Measurements from ENCODE around the gene FGF9.

Gene FGF9

DNA sequence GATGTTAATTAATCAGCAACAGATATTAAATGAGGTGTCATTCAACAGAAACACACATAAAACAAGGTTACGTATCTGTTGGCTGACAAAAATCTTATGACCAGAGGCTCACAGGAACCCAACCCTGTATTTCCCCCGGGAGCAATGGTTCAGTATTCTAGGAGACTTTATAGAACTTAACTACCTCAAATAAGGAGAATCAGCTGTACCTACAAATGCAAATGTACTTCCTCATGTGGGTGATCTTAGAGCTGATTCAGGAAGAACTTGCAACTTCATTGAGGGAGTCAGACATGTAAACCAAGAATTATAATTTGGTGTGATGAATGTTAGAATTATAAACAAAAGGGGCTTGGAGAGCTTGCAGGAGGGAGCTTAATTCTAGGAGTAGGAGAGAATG lies 20.1 kb downstream of the FGF9 start:
- Histone ChIP-seq H3K4me3 (ENCODE audit: low read depth, low read length) (no peak overlapping the region), H3K9ac (ENCODE audit: low read depth, low read length) (no peak overlapping the region), H3K9me3 (ENCODE audit: control insufficient read depth, insufficient read depth, low read length) (no peaks in the 10 kb centered on the region), H3K27me3 (ENCODE audit: control insufficient read depth, insufficient read depth, low read length) (no peaks in the 10 kb centered on the region), H3K27ac (ENCODE audit: low read depth, low read length) (no peak overlapping the region), H3K4me1 (ENCODE audit: control insufficient read depth, insufficient read depth, low read length) (no peaks in the 10 kb centered on the region), H3K36me3 (ENCODE audit: control insufficient read depth, insufficient read depth, low read length) (no peaks in the 10 kb centered on the region)

DNA sequence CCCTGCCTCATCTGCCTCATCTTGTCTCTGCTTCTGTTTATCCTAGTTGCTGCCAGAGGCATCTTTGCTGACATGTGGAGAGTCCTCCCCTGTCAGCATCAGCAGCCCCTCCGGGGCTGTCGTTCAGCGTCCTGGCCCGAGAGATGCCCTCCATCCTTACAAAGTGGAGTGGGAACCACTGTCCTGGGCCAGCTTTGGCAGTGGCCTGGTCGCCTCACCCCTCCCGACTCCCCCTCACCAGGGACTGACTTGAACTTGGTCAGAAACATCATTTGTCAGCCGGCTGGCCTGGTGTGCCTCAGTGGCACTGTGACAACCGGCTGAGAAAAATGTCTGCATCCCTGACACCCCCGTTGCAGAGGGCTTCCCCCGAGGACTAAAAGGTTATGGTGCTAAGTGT lies 20.6 kb downstream of the FGF9 start:
- Histone ChIP-seq H3K27ac (ENCODE audit: low read depth, low read length) (no peak overlapping the region), H3K4me3 (ENCODE audit: low read depth, low read length) (no peak overlapping the region), H3K27me3 (ENCODE audit: control insufficient read depth, insufficient read depth, low read length) (no peaks in the 10 kb centered on the region), H3K4me1 (ENCODE audit: control insufficient read depth, insufficient read depth, low read length) (no peaks in the 10 kb centered on the region), H3K36me3 (ENCODE audit: control insufficient read depth, insufficient read depth, low read length) (no peaks in the 10 kb centered on the region), H3K9me3 (ENCODE audit: control insufficient read depth, insufficient read depth, low read length) (no peaks in the 10 kb centered on the region), H3K9ac (ENCODE audit: low read depth, low read length) (no peak overlapping the region)

DNA sequence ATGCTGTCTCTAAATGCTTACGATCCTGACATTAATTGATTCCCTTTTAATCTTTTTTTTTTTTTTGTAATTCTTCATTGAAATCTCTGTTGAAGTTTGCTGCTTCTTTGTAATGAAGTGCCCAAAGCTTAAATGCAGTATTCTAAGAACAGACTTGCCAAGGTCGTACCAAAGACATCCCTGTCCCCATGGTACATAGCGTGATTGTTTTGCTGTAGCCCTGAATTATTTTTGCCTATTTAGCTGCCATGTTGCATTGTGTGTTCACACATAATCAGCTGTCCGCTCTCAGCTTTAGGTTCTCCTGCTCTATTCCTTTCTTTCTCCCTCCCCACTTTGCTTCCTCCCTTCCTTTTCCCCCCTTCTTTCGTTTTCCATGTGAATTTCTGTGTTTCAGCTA lies 21.1 kb downstream of the FGF9 start:
- no peak overlapping the region for H3K9ac ChIP-seq (ENCODE audit: low read depth, low read length)
- H3K4me1 ChIP-seq (ENCODE audit: control insufficient read depth, insufficient read depth, low read length): no peaks in the 10 kb centered on the region
- H3K4me3 ChIP-seq (ENCODE audit: low read depth, low read length): no peak overlapping the region
- no peaks in the 10 kb centered on the region for H3K36me3 ChIP-seq (ENCODE audit: control insufficient read depth, insufficient read depth, low read length)
- no peaks in the 10 kb centered on the region for H3K9me3 ChIP-seq (ENCODE audit: control insufficient read depth, insufficient read depth, low read length)
- H3K27me3 ChIP-seq (ENCODE audit: control insufficient read depth, insufficient read depth, low read length): no peaks in the 10 kb centered on the region
- H3K27ac ChIP-seq (ENCODE audit: low read depth, low read length): no peak overlapping the region

DNA sequence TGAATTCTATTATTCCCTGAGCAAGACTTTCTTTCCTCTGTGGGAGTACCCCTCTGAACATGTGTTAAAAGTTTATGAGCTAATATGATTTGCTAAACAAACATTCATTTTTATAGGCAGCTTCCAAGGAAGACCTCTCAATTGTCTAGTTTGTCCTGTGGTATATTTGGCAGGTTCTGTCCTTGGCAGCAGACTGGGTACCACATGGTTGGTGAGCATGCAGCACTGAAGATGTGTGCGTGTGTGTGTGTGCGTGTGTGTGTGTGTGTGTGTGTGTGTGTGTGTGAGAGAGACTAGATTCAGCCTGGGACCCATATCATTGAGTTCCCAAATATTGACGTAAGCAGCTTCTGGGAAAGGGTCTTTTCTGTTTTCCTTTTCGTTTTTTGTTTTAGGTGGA lies 24.0 kb downstream of the FGF9 start:
- Histone ChIP-seq H3K9me3 (ENCODE audit: control insufficient read depth, insufficient read depth, low read length) (no peaks in the 10 kb centered on the region), H3K36me3 (ENCODE audit: control insufficient read depth, insufficient read depth, low read length) (no peaks in the 10 kb centered on the region), H3K4me1 (ENCODE audit: control insufficient read depth, insufficient read depth, low read length) (peaks cover 10% of the 10 kb centered on the region), H3K27me3 (ENCODE audit: control insufficient read depth, insufficient read depth, low read length) (no peaks in the 10 kb centered on the region), H3K27ac (ENCODE audit: low read depth, low read length) (no peak overlapping the region), H3K9ac (ENCODE audit: low read depth, low read length) (no peak overlapping the region), H3K4me3 (ENCODE audit: low read depth, low read length) (no peak overlapping the region)

DNA sequence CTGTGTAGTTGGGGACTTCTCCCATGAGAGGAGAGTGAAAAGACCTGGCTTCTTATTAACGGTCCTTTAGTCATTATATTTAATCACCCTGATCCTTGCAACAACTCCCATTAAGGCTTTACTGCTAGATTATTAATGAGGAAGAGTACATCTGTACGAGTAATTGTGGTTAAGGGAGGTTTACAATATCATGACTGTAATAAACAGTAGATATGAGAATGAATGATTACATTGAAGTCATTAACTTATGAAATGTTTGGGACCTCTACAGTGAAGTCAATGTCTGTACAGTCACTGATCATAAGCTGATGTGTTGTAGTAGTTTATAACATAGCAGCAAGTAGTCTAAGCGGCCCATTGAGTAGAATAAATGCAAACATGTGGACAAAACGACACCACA lies 24.7 kb downstream of the FGF9 start:
- Histone ChIP-seq H3K9me3 (ENCODE audit: control insufficient read depth, insufficient read depth, low read length) (no peaks in the 10 kb centered on the region), H3K9ac (ENCODE audit: low read depth, low read length) (no peak overlapping the region), H3K27me3 (ENCODE audit: control insufficient read depth, insufficient read depth, low read length) (no peaks in the 10 kb centered on the region), H3K4me3 (ENCODE audit: low read depth, low read length) (no peak overlapping the region), H3K36me3 (ENCODE audit: control insufficient read depth, insufficient read depth, low read length) (no peaks in the 10 kb centered on the region), H3K27ac (ENCODE audit: low read depth, low read length) (no peak overlapping the region), H3K4me1 (ENCODE audit: control insufficient read depth, insufficient read depth, low read length) (peaks cover 10% of the 10 kb centered on the region)

DNA sequence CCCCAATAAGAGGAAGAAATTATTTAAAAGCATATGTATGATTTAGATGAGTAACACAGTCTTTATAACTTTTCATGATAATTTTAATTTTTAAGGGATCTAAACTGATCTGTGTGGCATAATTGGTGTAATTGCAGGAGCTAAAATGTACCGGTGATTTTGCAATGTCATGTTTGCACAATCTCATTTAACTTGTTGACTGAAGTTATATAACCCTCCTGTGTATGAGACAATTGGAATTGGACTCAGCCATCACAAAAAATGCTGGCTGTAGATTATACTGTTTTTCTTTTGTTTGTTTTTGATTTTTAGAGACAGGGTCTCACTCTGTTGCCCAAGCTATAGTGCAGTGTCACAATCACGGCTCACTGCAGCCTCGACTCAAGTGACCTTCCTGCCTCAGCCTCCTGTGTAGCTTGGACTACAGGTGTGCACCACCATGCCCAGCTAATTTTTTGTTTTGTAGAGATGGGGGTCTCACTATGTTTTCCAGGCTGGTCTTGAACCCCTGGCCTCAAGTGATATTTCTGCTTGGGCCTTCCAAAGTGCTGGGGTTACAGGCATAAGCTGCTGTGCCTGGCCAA lies 26.1 kb downstream of the FGF9 start:
- H3K27ac ChIP-seq (ENCODE audit: low read depth, low read length): no peak overlapping the region
- no peaks in the 10 kb centered on the region for H3K9me3 ChIP-seq (ENCODE audit: control insufficient read depth, insufficient read depth, low read length)
- H3K4me3 ChIP-seq (ENCODE audit: low read depth, low read length): no peak overlapping the region
- H3K4me1 ChIP-seq (ENCODE audit: control insufficient read depth, insufficient read depth, low read length): peaks cover 16% of the 10 kb centered on the region
- no peak overlapping the region for H3K9ac ChIP-seq (ENCODE audit: low read depth, low read length)
- H3K27me3 ChIP-seq (ENCODE audit: control insufficient read depth, insufficient read depth, low read length): no peaks in the 10 kb centered on the region
- H3K36me3 ChIP-seq (ENCODE audit: control insufficient read depth, insufficient read depth, low read length): no peaks in the 10 kb centered on the region

DNA sequence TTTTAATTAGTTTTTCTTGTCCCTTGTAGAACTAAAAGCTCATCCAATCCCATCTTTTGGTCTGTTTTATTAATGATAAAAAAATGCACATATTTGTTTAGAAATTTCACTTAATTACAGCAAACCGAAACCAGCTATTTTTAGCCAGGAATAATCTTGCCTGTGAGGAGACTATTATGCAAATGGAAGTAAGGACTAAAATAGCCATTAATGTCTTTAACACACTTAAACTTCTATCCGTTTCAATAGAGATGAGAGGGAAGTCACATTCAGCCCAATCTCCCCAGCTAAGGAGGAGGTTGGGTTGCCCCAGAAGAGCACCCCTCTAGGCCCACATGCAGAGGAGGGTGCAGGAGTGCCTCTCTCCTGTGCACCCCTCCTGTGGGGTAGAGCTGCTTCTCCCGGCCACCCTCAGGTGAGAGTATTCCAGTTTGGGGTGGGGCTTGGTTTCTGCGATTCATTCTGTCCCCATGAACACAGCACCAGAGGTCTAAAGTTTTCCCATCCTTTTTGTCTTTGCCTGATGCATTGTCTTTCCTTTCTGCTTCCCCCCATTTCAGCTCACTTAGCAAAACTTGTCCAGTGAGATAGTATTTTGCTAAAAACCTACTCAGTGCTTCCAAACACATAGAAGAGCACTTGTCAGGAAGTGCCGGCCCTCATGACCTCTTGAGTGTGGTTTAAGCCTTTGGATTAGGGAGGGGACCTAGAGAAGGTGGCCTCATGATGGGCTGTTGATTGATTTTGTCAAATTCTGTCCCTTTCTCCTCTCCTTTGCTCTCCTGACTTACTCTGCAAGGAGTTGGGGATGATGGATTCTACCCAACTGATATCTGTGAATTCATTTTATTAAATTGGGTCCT lies 28.2 kb downstream of the FGF9 start:
- Histone ChIP-seq H3K9ac (ENCODE audit: low read depth, low read length) (no peak overlapping the region), H3K36me3 (ENCODE audit: control insufficient read depth, insufficient read depth, low read length) (no peaks in the 10 kb centered on the region), H3K27ac (ENCODE audit: low read depth, low read length) (no peak overlapping the region), H3K4me1 (ENCODE audit: control insufficient read depth, insufficient read depth, low read length) (peaks cover 16% of the 10 kb centered on the region), H3K9me3 (ENCODE audit: control insufficient read depth, insufficient read depth, low read length) (no peaks in the 10 kb centered on the region), H3K4me3 (ENCODE audit: low read depth, low read length) (no peak overlapping the region), H3K27me3 (ENCODE audit: control insufficient read depth, insufficient read depth, low read length) (no peaks in the 10 kb centered on the region)

DNA sequence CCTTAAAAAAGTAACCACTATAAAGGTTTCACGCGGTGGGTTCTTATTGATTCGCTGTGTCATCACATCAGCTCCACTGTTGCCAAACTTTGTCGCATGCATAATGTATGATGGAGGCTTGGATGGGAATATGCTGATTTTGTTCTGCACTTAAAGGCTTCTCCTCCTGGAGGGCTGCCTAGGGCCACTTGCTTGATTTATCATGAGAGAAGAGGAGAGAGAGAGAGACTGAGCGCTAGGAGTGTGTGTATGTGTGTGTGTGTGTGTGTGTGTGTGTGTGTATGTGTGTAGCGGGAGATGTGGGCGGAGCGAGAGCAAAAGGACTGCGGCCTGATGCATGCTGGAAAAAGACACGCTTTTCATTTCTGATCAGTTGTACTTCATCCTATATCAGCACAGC lies 30.6 kb downstream of the FGF9 start:
- Histone ChIP-seq H3K27ac (ENCODE audit: low read depth, low read length) (no peak overlapping the region), H3K4me3 (ENCODE audit: low read depth, low read length) (no peak overlapping the region), H3K27me3 (ENCODE audit: control insufficient read depth, insufficient read depth, low read length) (no peaks in the 10 kb centered on the region), H3K9me3 (ENCODE audit: control insufficient read depth, insufficient read depth, low read length) (no peaks in the 10 kb centered on the region), H3K4me1 (ENCODE audit: control insufficient read depth, insufficient read depth, low read length) (peaks cover 16% of the 10 kb centered on the region), H3K36me3 (ENCODE audit: control insufficient read depth, insufficient read depth, low read length) (no peaks in the 10 kb centered on the region), H3K9ac (ENCODE audit: low read depth, low read length) (no peak overlapping the region)

DNA sequence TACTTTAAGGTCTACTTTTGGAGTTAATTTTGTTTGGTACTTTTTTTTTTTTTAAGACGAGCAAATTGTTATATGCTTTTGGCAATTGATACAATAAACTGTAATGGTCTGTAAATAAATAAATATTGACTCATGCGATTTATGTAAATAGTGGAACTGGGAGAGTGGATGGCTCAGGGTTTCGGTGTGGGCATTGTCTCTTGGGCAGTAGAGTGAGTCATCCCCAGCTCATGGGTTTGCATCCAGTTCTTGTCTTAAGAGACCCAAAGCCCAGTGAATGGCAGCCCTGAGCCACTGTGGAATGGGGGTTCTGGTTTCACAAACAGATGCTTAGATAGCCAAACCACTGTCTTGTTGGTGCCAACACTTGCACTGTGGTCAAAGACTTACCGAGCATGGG lies 33.0 kb downstream of the FGF9 start:
- Histone ChIP-seq H3K4me1 (ENCODE audit: control insufficient read depth, insufficient read depth, low read length) (peaks cover 13% of the 10 kb centered on the region), H3K27ac (ENCODE audit: low read depth, low read length) (no peak overlapping the region), H3K27me3 (ENCODE audit: control insufficient read depth, insufficient read depth, low read length) (no peaks in the 10 kb centered on the region)

DNA sequence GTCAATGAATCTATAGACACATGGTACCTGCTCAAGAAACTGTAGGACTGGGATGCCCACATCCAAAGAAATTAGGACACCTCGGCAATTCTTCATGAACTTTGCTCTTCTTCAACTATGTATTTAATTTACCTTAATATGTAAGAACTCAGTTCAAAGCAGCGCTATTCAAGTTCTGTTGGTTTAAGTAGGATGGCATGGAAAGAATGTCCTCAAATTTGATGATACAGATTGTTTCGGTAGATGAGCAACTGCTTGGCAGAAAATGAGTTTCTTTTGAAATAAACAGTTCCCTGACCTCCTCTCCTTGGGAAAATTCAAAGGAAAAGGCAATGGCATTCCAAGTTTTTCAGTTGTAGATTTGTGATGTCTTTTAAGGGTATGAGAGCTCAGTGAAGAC lies 36.7 kb downstream of the FGF9 start:
- no peaks in the 10 kb centered on the region for H3K36me3 ChIP-seq (ENCODE audit: control insufficient read depth, insufficient read depth, low read length)
- H3K9ac ChIP-seq (ENCODE audit: low read depth, low read length): no peak overlapping the region
- H3K27me3 ChIP-seq (ENCODE audit: control insufficient read depth, insufficient read depth, low read length): no peaks in the 10 kb centered on the region
- H3K9me3 ChIP-seq (ENCODE audit: control insufficient read depth, insufficient read depth, low read length): no peaks in the 10 kb centered on the region
- H3K4me3 ChIP-seq (ENCODE audit: low read depth, low read length): no peak overlapping the region
- H3K27ac ChIP-seq (ENCODE audit: low read depth, low read length): no peak overlapping the region
- H3K4me1 ChIP-seq (ENCODE audit: control insufficient read depth, insufficient read depth, low read length): no peaks in the 10 kb centered on the region

More for the DNA sequence above, 33.0 kb downstream of the FGF9 start:
- Histone ChIP-seq H3K9me3 (ENCODE audit: control insufficient read depth, insufficient read depth, low read length) (no peaks in the 10 kb centered on the region), H3K36me3 (ENCODE audit: control insufficient read depth, insufficient read depth, low read length) (no peaks in the 10 kb centered on the region), H3K4me3 (ENCODE audit: low read depth, low read length) (no peak overlapping the region), H3K9ac (ENCODE audit: low read depth, low read length) (no peak overlapping the region)

DNA sequence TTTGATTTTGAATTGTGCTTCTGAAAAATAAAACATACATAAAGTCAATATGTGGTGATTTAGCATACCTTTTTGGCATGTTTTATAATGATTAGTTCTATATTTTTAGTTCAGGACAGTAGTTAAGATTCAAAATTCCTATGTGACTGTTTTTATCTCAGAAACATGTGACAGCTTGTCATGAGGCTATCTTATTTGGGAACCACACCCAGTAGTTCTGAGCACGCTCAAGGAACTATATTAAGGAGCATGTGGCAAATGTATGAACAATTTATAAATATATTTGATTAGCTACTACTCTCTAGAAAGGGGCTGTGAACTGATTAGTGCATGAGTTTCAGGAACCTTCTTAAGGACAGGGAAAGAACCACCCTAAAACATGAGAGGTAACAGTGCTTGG lies 38.8 kb downstream of the FGF9 start:
- Histone ChIP-seq H3K9ac (ENCODE audit: low read depth, low read length) (no peak overlapping the region), H3K4me3 (ENCODE audit: low read depth, low read length) (no peak overlapping the region), H3K9me3 (ENCODE audit: control insufficient read depth, insufficient read depth, low read length) (no peaks in the 10 kb centered on the region), H3K4me1 (ENCODE audit: control insufficient read depth, insufficient read depth, low read length) (no peaks in the 10 kb centered on the region), H3K36me3 (ENCODE audit: control insufficient read depth, insufficient read depth, low read length) (no peaks in the 10 kb centered on the region), H3K27ac (ENCODE audit: low read depth, low read length) (no peak overlapping the region), H3K27me3 (ENCODE audit: control insufficient read depth, insufficient read depth, low read length) (no peaks in the 10 kb centered on the region)

All from HUES48 (cell line).